ENCODE results near the gene METRNL. TPM values are rescaled to one million over a fixed set of nuclear protein-coding genes. Genes with fewer than 3 reads are reported as not detected.

The METRNL gene
- total RNA-seq, 1 donor from 2014 or later, result 14.7 TPM

- no peak overlapping the region for H3K27ac Mint-ChIP-seq (ENCODE audit: unreplicated experiment)
Observed at GRCh38 chr17:83080579-83080857, 1.1 kb downstream of the METRNL start.

GRCh38 chr17:83080858-83081683, 1.7 kb downstream of the METRNL start:
- H3K27ac Mint-ChIP-seq (ENCODE audit: unreplicated experiment), result no peak overlapping the region
- H3K4me3 Mint-ChIP-seq, result peak overlapping the region; percentile 89
- no peaks in the 10 kb centered on the region for H3K9me3 Mint-ChIP-seq
- no peak for DNase-seq (ENCODE audit: low read depth, low spot score)
- H3K4me1 Mint-ChIP-seq, result peaks cover 7% of the 10 kb centered on the region
- TF ChIP-seq CTCF (conservative IDR thresholded peaks at IDR 0.05), result no peak
- H3K36me3 Mint-ChIP-seq (ENCODE audit: low read depth), result no peaks in the 10 kb centered on the region
- H3K27me3 Mint-ChIP-seq (ENCODE audit: low read depth), result peaks cover 45% of the 10 kb centered on the region

More at GRCh38 chr17:83080579-83080857, 1.1 kb downstream of the METRNL start:
- no peak for TF ChIP-seq CTCF (conservative IDR thresholded peaks at IDR 0.05)
- H3K27me3 Mint-ChIP-seq (ENCODE audit: low read depth), result peaks cover 46% of the 10 kb centered on the region
- H3K4me3 Mint-ChIP-seq, result no peak overlapping the region
- no peaks in the 10 kb centered on the region for H3K36me3 Mint-ChIP-seq (ENCODE audit: low read depth)
- no peaks in the 10 kb centered on the region for H3K9me3 Mint-ChIP-seq
- no peak for DNase-seq (ENCODE audit: low read depth, low spot score)
- H3K4me1 Mint-ChIP-seq, result peaks cover 7% of the 10 kb centered on the region

- Mint-ChIP-seq H3K9me3 (no peaks in the 10 kb centered on the region), H3K4me3 (peak overlapping the region; percentile 89), H3K4me1 (peaks cover 7% of the 10 kb centered on the region), H3K27ac (ENCODE audit: unreplicated experiment) (no peak overlapping the region), H3K27me3 (ENCODE audit: low read depth) (peaks cover 39% of the 10 kb centered on the region), H3K36me3 (ENCODE audit: low read depth) (no peaks in the 10 kb centered on the region)
- no peak for TF ChIP-seq CTCF (conservative IDR thresholded peaks at IDR 0.05)
- DNase-seq (ENCODE audit: low read depth, low spot score), result no peak
Observed at GRCh38 chr17:83081684-83082201, 2.3 kb downstream of the METRNL start.

GRCh38 chr17:83082424-83082823, 3.0 kb downstream of the METRNL start:
- no peaks in the 10 kb centered on the region for H3K9me3 Mint-ChIP-seq
- TF ChIP-seq CTCF (conservative IDR thresholded peaks at IDR 0.05), result no peak
- peaks cover 32% of the 10 kb centered on the region for H3K27me3 Mint-ChIP-seq (ENCODE audit: low read depth)
- peak overlapping the region; percentile 89 for H3K4me3 Mint-ChIP-seq
- no peaks in the 10 kb centered on the region for H3K36me3 Mint-ChIP-seq (ENCODE audit: low read depth)
- H3K27ac Mint-ChIP-seq (ENCODE audit: unreplicated experiment), result no peak overlapping the region
- H3K4me1 Mint-ChIP-seq, result peaks cover 7% of the 10 kb centered on the region
- DNase-seq (ENCODE audit: low read depth, low spot score), result no peak

- DNase-seq (ENCODE audit: low read depth, low spot score), result no peak
- Mint-ChIP-seq H3K4me3 (peak overlapping the region; percentile 89), H3K4me1 (peaks cover 7% of the 10 kb centered on the region), H3K27me3 (ENCODE audit: low read depth) (peaks cover 27% of the 10 kb centered on the region), H3K9me3 (no peaks in the 10 kb centered on the region), H3K27ac (ENCODE audit: unreplicated experiment) (no peak overlapping the region), H3K36me3 (ENCODE audit: low read depth) (no peaks in the 10 kb centered on the region)
- TF ChIP-seq CTCF (conservative IDR thresholded peaks at IDR 0.05), result no peak
Observed at GRCh38 chr17:83082909-83083367, 3.5 kb downstream of the METRNL start.

Data from neural crest cell (in vitro differentiated cells).